Measurements from ENCODE around the gene RERG.

The RERG gene

DNA sequence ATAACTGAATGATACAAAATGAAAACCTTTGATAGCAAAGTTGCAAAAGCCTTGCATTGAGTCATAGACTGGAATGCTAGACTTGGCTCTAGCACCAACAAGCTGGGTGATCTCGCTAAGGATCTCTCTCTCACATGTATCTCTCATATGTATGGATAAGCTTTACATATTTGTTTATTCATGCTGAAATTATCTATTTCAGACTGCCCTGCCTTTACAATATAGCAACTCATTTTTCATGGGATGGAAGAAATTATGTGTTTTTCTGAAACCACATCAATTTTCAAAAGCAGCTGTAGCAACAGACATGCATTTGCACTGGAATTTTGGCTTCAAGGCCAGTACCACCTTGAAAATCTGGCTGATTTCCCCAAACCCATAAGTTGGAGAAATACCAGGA is 11.4 kb downstream of the RERG start:
- Histone ChIP-seq H3K4me3 (ENCODE audit: insufficient read depth, low read length, poor library complexity, severe bottlenecking) (no peak overlapping the region), H3K9me3 (ENCODE audit: insufficient read depth, low read length) (no peaks in the 10 kb centered on the region), H3K27me3 (ENCODE audit: low read length) (no peaks in the 10 kb centered on the region), H3K9ac (ENCODE audit: low read length) (no peak overlapping the region), H3K9me2 (replicated peaks; ENCODE audit: insufficient read depth, low read length) (no peaks in the 10 kb centered on the region), H3K4me2 (ENCODE audit: low read depth, low read length, poor library complexity, severe bottlenecking) (no peak overlapping the region), H3F3A (ENCODE audit: insufficient read depth) (no peaks in the 10 kb centered on the region), H3K79me2 (ENCODE audit: insufficient read depth, low read length) (no peaks in the 10 kb centered on the region), H3K27ac (ENCODE audit: low read depth, low read length) (no peak overlapping the region), H4K20me1 (ENCODE audit: low read depth, low read length) (no peaks in the 10 kb centered on the region), H3K36me3 (ENCODE audit: low read length) (no peaks in the 10 kb centered on the region), H2AFZ (ENCODE audit: low read depth, low read length, severe bottlenecking) (no peak overlapping the region)
- no peak for TF ChIP-seq EZH2phosphoT487 (conservative IDR thresholded peaks at IDR 0.05; ENCODE audit: low read length)
- TF ChIP-seq, protein P1, sequence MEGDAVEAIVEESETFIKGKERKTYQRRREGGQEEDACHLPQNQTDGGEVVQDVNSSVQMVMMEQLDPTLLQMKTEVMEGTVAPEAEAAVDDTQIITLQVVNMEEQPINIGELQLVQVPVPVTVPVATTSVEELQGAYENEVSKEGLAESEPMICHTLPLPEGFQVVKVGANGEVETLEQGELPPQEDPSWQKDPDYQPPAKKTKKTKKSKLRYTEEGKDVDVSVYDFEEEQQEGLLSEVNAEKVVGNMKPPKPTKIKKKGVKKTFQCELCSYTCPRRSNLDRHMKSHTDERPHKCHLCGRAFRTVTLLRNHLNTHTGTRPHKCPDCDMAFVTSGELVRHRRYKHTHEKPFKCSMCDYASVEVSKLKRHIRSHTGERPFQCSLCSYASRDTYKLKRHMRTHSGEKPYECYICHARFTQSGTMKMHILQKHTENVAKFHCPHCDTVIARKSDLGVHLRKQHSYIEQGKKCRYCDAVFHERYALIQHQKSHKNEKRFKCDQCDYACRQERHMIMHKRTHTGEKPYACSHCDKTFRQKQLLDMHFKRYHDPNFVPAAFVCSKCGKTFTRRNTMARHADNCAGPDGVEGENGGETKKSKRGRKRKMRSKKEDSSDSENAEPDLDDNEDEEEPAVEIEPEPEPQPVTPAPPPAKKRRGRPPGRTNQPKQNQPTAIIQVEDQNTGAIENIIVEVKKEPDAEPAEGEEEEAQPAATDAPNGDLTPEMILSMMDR (IDR thresholded peaks at IDR 0.05; ENCODE audit: insufficient read depth, low read length, poor library complexity, severe bottlenecking): no peak

DNA sequence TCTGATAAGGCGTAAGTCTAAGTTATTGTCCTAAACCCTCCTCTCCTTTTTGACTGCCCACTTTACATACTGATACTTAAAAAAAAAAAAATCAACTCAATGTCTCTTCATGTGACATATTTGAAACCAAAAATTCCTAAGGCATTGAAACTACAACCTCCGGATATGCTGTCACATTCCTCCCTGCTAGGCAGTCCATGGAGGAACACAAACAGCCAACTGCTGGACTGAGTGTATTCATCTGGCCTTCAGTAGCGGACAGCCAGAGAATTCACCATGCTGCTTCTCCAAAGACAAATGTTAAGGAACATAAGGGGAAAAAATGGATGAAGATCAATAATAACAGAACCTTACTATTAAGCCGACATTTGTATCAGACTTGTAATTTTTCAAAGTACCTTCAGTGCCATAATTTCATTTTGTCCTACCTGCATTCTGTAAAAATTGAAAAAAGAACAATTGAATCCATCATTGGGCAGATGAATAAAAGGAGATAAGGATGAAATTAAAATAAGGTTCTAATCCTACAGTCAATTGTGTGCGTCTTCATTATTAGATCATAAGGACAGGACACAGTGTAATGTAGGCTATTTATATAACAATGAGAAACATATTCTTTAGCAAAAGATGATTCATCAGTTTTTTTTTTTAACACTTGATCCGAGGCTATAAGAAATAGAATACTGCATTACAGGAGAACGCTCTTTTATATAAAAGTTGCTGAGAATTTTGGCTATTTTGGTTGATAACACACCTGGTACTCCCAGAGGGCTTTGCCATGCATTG is 12.2 kb downstream of the RERG start:
- no peaks in the 10 kb centered on the region for H4K20me1 ChIP-seq (ENCODE audit: low read depth, low read length)
- no peaks in the 10 kb centered on the region for H3K9me3 ChIP-seq (ENCODE audit: insufficient read depth, low read length)
- TF ChIP-seq, protein P1 (IDR thresholded peaks at IDR 0.05; ENCODE audit: insufficient read depth, low read length, poor library complexity, severe bottlenecking): no peak
- TF ChIP-seq EZH2phosphoT487 (conservative IDR thresholded peaks at IDR 0.05; ENCODE audit: low read length): no peak
- no peak overlapping the region for H3K4me3 ChIP-seq (ENCODE audit: insufficient read depth, low read length, poor library complexity, severe bottlenecking)
- no peaks in the 10 kb centered on the region for H3K9me2 ChIP-seq (replicated peaks; ENCODE audit: insufficient read depth, low read length)
- H3K27ac ChIP-seq (ENCODE audit: low read depth, low read length): no peak overlapping the region
- no peak overlapping the region for H3K9ac ChIP-seq (ENCODE audit: low read length)
- H3K36me3 ChIP-seq (ENCODE audit: low read length): no peaks in the 10 kb centered on the region
- H3F3A ChIP-seq (ENCODE audit: insufficient read depth): no peaks in the 10 kb centered on the region
- H3K27me3 ChIP-seq (ENCODE audit: low read length): no peaks in the 10 kb centered on the region
- no peak overlapping the region for H2AFZ ChIP-seq (ENCODE audit: low read depth, low read length, severe bottlenecking)
- no peak overlapping the region for H3K4me2 ChIP-seq (ENCODE audit: low read depth, low read length, poor library complexity, severe bottlenecking)
- H3K79me2 ChIP-seq (ENCODE audit: insufficient read depth, low read length): no peaks in the 10 kb centered on the region

DNA sequence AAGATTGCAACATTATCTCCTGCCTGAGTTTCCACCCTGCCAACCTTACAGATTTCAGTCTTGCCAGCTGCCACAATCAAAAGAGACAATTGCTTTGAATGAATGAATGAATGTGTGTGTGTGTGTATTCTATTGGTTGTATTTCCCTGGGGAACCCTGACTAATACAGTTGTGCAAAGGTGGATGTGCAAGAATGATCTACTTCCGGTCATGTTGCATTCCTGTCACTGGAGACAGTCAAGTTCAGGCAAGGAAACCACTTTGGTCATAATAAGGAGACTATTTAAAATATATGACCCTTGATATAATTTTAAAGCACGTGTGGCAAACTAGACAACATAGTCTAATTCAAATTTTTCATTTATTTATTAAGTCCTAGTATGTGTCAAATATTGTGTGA is 13.1 kb downstream of the RERG start:
- Histone ChIP-seq H3K4me3 (ENCODE audit: insufficient read depth, low read length, poor library complexity, severe bottlenecking) (no peak overlapping the region), H4K20me1 (ENCODE audit: low read depth, low read length) (no peaks in the 10 kb centered on the region), H3K27ac (ENCODE audit: low read depth, low read length) (no peak overlapping the region), H3F3A (ENCODE audit: insufficient read depth) (no peaks in the 10 kb centered on the region), H3K9me2 (replicated peaks; ENCODE audit: insufficient read depth, low read length) (no peaks in the 10 kb centered on the region), H2AFZ (ENCODE audit: low read depth, low read length, severe bottlenecking) (no peak overlapping the region), H3K79me2 (ENCODE audit: insufficient read depth, low read length) (no peaks in the 10 kb centered on the region), H3K27me3 (ENCODE audit: low read length) (no peaks in the 10 kb centered on the region), H3K9me3 (ENCODE audit: insufficient read depth, low read length) (no peaks in the 10 kb centered on the region), H3K9ac (ENCODE audit: low read length) (no peak overlapping the region), H3K36me3 (ENCODE audit: low read length) (no peaks in the 10 kb centered on the region), H3K4me2 (ENCODE audit: low read depth, low read length, poor library complexity, severe bottlenecking) (no peak overlapping the region)
- TF ChIP-seq EZH2phosphoT487 (conservative IDR thresholded peaks at IDR 0.05; ENCODE audit: low read length): no peak
- TF ChIP-seq, protein P1 (IDR thresholded peaks at IDR 0.05; ENCODE audit: insufficient read depth, low read length, poor library complexity, severe bottlenecking): no peak

All from SU-DHL-6 (cell line).